ENCODE measurements around the gene RPRML. TPM values are rescaled to one million over a fixed set of nuclear protein-coding genes. Genes with fewer than 3 reads are reported as not detected.

The RPRML gene
- total and polyA plus RNA-seq, 2 donors (not counting 1 experiment from before 2014, with no cell fraction given) = 0.89 TPM; not detected in 1

GRCh38 chr17:46942441-46943217 is 36.4 kb downstream of the RPRML start:
- ATAC-seq (ENCODE audit: low read depth) = peak; percentile 60
- peak overlapping the region; percentile 32 for H3K27ac Mint-ChIP-seq
- POLR2A ChIA-PET = interaction anchor here (0.6 kb wide), 2 partner anchors 40 to 59 kb away, joined by 3 to 6 read pairs; no protein-coding TSS in a partner anchor

More at GRCh38 chr17:46942441-46943217, 36.4 kb downstream of the RPRML start:
- H4K20me1 ChIP-seq (ENCODE audit: control insufficient read depth, insufficient read depth, low read length, poor library complexity, severe bottlenecking) = no peaks in the 10 kb centered on the region
- H3K9ac ChIP-seq (ENCODE audit: low read length) = no peak overlapping the region
- DNase-seq = peak; percentile 64
- no peak overlapping the region for H3K4me3 ChIP-seq (ENCODE audit: control extremely low read depth in 1 of 5, extremely low read depth in 1 of 5, insufficient read depth in 1 of 5, low read depth in 2 of 5, low read length in 4 of 5)
- H2AFZ ChIP-seq (ENCODE audit: insufficient read depth, low read depth, low read length, poor library complexity, severe bottlenecking) = no peak overlapping the region
- no peaks in the 10 kb centered on the region for H3K79me2 ChIP-seq (ENCODE audit: control insufficient read depth, insufficient read depth, low read length)
- no peak overlapping the region for H3K4me2 ChIP-seq (replicated peaks; ENCODE audit: low read depth, low read length, poor library complexity, severe bottlenecking)
- no peak overlapping the region for H3K27ac ChIP-seq (ENCODE audit: low read length in 2 of 2)
- Mint-ChIP-seq H3K4me3 (no peak overlapping the region), H3K27me3 (no peaks in the 10 kb centered on the region), H3K4me1 (peaks cover 17% of the 10 kb centered on the region), H3K9me3 (ENCODE audit: insufficient read depth) (no peaks in the 10 kb centered on the region)
- H3K4me1 ChIP-seq (ENCODE audit: control insufficient read depth in 2 of 2, insufficient read depth in 2 of 2, low read length in 2 of 2) = peaks cover 5 to 19% of the 10 kb centered on the region in 2 donors
- WGBS (ENCODE audit: insufficient coverage) = 66% methylated on average over 10 of the region's 10 CpGs
- TF ChIP-seq EZH2 (IDR thresholded peaks at IDR 0.05; ENCODE audit: borderline replicate concordance, insufficient read depth, low read depth, low read length, poor library complexity, severe bottlenecking) = no peak
- peak; percentile 80 for TF ChIP-seq CTCF (IDR thresholded peaks at IDR 0.05)
- H3K27me3 ChIP-seq (replicated peaks in 1 of 4; ENCODE audit: control extremely low read depth in 1 of 4, control insufficient read depth in 3 of 4, insufficient read depth in 4 of 4, low read length in 3 of 4) = no peaks in the 10 kb centered on the region
- H3K9me3 ChIP-seq (ENCODE audit: control extremely low read depth in 1 of 3, control insufficient read depth in 2 of 3, insufficient read depth in 1 of 3, low read length in 2 of 3) = peaks cover 0 to 8% (median 0%) of the 10 kb centered on the region in 3 donors
- intact Hi-C loops (cut with micrococcal nuclease) = loop anchor here (1.0 to 5.0 kb wide), 2 partner anchors 59 to 100 kb away; no protein-coding TSS in a partner anchor
- CTCF ChIA-PET = interaction anchor here (0.6 to 3.6 kb wide), 25 partner anchors 8 to 1350 kb away, joined by 3 to 41 read pairs (median 5); no protein-coding TSS in a partner anchor
- peaks cover 0 to 28% of the 10 kb centered on the region in 2 experiments for H3K36me3 ChIP-seq (replicated peaks in 1 of 2; ENCODE audit: control extremely low read depth in 1 of 2, control insufficient read depth in 1 of 2, extremely low read depth in 1 of 2, insufficient read depth in 2 of 2, low read length in 1 of 2)

Data from B cell (primary cell).